ENCODE results near the gene CACNA1G.

Gene CACNA1G

DNA sequence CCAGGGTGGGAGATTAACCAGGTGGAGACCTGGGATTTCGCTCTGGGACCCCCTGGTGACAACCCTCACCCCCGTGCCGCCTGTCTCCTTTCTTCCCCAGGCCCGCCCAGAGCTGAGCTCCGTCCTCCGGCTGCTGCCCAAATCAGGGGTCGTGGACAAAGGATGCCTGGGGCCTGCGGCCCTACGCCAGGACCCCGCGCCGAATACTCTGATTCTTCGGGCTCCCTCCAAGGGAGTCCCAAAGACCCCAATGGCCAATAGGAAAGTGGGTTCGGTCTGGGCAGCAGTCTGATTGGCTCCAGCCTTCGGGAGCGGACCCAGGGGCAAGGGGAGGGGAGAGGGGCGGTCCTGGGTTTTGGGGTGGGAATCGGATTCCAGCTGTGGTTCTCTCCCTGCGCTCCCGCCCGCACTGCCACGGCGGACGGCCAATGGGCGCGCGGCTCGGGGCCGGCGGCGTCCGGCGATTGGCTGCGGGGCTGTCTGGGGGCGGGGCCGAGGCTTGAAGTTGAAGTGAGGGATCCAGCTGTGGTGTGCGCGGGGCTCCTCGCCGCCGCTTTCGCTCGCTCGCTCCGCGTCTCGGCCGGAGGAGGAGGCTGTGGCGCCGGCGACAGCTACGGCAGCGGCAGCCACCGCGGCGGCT lies at the start of gene CACNA1G:
CACNA1G (plus strand) TSS at position 531 of the 640 bp plus-strand sequence. CDS start 745 bp downstream, outside the sequence.
- FAIRE-seq = no peak

DNA sequence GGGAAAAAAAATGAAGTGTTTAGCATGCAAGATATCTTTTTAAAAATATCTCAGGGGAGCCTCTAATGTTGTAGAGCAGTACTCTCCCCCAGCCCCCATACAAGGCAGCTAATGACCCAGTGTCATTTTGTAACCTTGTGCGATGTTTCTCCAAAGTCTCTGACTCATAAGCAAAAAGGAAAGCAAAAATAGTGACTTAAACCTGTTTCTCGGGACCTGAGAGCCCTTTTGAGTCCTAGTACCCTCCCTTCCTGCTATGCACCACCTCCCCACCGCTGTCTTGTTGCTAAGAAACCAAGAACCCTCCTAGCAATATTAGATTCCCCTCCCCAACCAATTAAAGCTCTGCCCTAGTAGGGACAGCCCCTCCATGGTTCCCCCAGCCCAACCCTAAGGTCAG lies 49.5 kb upstream of the CACNA1G start:
- no peak for FAIRE-seq

DNA sequence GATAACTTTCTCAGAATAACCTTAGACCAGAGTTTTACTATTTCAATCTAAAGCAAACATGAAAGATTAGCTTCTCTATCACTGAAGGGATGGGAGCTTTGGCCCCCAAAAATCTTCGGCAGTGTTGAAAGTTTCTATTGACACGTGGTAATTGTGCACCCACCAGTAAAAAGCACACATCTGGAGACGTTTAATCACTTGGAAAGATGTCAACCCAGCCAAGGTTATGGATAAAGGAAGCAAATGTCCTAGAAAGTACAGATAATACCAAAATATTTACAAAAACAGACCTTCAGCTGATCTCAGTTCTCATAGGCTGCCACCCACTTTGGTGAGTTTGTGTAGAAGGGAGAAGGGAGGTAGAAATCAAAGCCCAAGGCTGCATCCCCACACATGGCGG lies 47.0 kb upstream of the CACNA1G start:
- peak; percentile 86 for FAIRE-seq

DNA sequence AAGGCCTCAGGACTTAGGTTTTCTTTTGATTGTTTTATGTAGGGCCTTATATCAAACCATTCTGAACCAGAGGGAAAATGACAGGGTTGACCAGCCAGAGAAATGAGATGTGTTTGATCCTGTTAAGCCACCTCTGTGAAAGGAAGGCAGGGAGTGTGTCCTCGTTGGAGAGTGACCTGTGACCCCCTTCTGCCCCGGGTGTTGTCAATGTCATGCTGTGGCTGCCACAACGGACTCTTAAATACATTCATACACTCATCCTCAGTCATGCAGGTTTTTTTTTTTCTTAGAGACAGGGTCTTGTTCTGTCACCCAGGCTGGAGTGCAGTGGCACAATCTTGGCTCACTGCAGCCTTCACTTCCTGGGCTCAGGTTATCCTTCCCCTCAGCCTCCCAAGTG lies 46.1 kb upstream of the CACNA1G start:
- FAIRE-seq = no peak

DNA sequence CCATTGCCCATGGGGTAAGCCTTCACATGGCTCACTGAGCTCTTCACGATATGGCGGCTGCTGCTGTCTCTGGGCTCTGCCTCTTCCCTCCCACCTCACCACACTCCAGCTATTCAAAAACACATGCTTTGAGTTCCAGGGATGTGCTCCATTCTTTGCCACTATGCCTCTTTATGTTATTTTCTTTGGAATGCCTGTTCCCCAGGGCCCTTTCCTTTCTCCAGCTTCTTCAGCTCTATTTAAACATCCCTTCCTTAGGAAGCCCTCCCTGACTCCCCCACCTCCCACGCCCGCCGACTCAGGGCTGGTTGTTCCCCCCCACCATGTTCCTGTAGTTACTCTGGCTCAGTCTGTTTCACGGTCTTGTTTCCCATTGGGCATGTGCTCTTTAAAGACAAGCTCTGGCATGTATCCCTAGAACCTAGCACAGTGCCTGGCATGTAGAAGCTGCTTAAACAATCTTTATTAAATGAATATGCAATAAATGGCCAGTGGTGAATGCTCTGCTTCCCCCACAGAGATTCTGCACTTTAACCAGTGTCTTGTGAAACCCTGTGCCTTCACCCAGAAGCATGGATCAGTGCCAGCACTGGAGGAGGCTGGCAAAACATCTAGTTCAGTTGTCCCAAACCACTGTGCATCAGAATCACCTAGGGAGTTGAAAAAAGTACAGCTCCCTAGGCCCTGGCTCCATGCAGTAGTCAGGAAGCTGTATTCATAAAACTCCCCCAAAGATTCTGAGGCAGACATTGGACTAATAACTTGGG lies 45.4 kb upstream of the CACNA1G start:
- FAIRE-seq = no peak

DNA sequence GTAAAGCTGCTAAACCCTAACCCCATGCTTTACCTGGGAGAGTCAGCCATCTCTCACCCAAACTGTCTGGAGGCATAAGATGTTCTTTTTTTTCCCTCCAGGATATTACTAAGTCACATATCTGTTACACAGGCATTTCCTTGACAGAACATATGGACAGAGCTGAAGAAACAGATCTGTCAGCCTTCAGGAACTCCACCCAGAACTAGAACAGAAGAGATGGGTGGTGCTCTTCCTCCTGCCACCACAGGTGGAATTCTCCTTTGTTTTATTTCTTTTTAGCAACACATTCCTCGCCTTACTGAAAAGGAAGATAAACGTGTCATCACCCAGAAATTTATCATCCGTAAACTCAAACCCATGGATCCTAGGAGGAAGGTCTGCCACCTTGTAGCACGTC lies 43.5 kb upstream of the CACNA1G start:
- FAIRE-seq = no peak

DNA sequence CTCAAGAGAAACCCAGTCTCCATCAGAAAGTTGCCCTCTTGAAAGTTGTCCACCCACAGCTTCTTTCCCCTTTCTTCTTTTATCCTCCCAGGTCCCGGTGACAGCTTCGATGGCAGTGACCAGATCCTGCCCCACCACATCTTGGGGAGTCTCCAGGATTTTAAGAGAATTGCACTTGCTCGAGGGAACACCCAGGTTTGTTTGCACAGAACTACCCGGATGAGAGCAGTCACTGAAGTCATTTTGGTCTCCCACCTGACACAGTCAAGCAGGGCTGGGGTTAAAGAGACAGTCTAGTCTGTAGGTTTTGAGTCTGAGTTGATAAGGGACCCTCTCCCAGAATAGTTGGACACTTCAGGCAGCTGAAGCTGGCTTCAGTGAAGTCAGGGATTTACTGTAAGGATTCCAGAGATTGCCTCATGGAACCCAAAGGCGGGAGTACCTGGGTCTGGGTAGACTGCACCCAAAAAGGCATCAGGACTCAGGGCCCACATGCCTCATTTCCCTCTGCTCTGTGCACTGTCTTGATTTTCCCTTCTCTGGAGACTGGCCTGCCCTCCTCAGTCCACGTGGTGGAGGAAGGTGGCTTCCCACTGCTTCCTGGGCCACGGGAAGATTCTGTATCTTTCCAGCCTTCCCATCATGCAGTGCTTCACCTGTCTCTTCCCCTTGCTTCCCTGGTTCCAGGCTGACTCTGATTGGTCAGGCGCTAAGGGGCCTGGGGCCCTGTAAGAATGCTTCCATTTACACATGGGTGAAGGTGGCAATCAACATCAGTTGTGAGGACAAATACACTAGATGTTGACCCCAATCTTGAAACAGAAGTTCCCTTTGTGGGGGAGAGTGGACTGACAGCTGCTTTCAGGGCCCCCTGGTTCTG lies 42.8 kb upstream of the CACNA1G start:
- FAIRE-seq = no peak

DNA sequence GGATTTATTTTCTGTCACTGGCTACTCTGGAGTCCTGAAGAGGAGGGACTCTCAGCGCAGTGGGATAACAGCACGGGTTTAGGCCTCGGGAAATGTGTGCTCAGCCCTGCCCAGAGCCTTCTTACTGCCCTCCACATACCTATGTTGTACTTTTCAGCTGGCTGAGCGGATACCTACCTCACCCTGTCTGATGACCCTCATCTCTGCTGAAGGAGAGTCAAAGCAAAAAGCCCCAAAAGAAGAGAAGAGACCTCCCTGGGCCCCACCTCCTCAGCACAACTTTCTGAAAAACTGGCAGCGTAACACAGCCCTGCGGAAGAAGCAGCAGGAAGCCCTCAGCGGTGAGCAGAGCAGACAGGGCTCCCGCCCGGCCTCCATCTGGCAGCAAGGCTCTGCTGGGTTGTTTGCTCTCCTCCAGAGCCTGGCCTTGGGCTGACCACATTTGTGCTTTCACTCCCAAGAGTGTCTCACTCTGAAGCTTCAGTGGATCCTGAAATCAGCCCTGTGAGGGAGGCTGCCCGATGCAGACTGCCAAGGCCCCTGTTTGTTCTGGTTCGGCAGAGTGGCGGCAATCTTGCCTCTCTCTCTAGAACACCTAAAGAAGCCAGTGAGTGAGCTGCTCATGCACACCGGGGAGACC lies 42.0 kb upstream of the CACNA1G start:
- FAIRE-seq = no peak

DNA sequence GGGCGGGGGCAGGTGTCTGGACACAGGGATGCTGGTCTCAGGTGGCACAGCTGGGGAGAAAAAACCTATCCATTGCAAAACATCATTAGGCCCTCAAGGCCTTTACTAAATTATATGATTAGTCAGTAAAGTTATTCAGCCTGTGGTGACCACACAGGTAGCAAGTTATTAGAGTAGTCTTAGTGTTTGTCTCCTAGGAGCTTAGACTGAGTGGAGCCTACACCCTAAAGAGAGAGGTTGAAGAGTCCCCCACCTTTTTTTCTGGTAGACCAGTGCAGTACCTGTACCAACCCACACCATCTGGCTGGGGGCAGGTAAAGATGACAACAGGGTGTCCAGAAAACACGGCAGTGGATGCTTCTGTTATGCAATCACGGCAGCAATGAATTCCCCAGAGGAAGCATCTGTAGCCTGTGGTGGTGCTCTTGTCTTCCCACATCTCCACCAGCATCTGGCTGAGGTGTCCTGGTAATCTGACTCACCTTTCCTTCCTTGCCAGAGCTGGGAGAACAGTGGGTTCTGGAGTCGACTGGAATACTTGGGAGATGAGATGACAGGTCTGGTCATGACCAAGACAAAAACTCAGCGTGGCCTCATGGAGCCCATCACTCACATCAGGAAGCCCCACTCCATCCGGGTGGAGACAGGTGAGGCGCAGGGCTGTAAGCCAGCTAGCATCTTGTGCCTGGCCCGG lies 41.2 kb upstream of the CACNA1G start:
- no peak for FAIRE-seq

DNA sequence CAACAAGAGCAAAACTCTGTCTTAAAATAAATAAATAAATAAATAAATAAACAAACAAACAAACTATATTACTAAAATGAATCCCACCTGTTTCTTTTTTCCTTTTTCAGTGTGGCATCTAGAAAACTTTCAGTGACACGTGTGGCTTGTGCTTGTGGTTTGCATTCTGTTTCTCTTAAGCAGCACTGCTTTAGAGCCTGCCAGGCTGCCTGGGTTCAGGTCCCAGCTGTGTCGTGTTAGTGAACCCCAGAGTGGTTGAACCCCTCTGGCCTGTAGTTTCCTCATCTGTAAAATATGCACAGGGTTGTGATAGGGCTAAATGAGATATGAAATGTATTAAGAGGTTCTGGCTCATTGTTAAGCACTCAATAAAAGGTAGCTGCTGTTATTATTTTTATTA lies 40.0 kb upstream of the CACNA1G start:
- no peak for FAIRE-seq

DNA sequence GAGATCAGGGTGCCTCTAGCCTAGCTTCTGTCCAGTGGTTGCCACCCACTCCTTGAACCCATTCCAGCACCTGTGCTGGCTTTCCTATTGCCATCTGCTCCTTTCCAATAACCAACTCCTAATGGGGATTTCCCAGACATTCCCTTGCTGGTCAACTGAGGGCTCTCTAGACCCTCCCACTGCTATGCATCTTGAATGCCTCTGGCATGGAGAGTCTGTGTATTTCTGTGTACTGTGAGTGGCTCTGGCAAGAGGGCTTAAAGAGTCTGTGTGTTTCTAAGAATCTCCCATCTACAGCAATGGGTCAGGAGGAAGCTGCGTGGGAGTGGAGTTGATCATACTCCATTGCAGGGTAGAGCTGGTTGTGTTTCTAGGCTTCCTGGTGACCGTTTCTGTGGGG lies 39.0 kb upstream of the CACNA1G start:
- no peak for FAIRE-seq

DNA sequence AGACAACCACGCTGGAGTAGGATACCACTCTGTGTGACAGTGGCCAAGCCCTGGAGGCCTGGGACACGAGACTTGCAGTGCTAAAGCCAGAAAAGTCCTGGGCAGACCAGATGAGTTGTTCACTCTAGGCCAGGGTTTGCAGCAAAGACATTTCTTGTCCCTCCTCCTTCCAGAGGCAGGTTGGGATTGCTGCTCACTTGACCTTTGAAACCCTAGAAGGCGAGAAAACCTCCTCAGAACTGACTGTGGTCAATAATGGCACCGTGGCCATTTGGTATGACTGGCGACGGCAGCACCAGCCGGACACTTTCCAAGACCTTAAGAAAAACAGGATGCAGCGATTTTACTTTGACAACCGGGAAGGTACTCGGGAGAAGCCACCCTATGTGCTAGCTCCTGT lies 37.7 kb upstream of the CACNA1G start:
- no peak for FAIRE-seq

DNA sequence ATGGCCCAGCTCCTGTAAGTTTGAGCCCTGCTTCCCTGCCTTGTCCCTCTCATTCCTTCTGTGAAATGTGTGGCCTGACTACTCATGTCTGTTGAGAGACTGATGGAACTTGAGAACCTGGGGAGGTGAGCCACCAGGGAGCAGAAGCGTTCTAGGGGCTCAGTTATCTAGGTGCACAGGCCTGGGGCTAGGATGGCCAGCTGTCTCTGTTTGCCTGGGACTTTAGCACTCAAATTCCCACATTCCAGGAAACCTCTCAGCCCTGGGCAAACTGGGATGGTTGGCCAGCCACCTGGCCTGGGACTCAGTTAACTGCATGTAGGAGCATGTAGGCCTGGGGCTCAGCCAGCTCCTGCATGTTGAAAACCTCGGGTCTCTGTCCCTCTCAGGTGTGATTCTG lies 37.3 kb upstream of the CACNA1G start:
- no peak for FAIRE-seq

DNA sequence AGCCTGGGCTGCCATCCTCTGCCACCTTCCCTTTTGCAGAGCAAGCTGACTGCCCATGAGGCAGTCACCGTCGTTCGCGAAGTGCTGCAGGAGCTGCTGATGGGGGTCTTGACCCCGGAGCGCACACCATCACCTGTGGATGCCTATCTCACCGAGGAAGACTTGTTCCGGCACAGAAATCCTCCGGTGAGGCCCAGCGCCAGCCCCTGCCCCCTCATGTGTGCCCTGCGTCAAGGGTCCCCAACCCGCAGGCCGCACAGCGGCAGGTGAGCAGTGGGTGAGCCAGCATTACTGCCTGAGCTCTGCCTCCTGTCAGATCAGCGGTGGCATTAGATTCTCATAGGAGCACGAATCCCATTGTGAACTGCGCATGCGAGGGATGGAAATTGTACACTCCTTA lies 35.7 kb upstream of the CACNA1G start:
- FAIRE-seq = no peak

DNA sequence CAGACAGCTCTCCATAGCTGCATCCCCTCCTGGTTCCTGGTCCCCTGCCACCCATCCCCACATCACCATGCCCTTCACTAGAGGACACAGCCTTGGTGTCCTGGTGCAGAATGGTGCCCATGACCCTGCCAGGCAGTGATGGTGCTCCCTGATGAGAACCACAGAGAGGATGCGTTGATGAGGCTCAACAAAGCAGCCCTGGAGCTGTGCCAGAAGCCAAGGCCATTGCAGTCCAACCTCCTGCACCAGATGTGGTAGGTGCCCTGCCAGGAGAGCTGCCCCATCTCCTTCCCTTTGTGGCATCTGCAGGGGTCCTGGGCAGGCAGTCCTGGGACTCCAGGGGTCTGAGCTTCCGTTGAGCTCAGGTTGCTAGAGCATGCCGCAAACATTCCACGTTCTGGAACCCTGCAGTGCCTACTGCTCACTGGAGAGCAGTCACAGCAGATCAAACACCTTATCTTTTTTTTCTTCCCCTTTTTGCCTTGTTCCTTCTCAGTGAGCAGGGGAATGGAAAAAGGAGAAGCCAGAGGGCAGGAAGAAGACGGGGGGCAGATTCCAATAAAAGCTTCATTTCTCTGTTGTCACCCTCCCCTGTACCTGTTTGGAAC lies 33.3 kb upstream of the CACNA1G start:
- no peak for FAIRE-seq

DNA sequence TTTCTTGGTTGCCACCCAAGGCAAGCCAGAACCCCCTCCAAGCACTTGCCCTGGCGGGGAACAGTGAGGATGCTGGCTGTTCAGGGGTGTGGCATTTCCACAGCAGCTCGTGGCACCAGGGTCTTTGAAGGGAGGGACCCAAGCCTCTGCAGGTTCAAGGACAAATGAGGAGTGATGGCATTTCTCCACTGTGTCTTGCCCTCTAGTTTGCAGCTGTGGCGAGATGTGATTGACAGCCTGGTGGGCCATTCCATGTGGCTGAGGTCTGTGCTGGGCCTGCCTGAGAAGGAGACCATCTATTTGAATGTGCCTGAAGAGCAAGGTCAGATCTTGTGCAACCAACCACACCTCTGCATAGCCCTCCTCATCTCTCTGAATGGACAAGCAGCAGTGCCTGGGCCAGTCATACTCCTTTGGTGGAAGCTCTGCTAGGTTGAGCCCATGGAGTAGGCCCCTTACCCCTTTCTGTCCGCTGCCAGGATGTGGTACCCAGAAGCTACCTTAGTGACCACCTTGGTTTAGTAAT lies 32.5 kb upstream of the CACNA1G start:
- FAIRE-seq = no peak

DNA sequence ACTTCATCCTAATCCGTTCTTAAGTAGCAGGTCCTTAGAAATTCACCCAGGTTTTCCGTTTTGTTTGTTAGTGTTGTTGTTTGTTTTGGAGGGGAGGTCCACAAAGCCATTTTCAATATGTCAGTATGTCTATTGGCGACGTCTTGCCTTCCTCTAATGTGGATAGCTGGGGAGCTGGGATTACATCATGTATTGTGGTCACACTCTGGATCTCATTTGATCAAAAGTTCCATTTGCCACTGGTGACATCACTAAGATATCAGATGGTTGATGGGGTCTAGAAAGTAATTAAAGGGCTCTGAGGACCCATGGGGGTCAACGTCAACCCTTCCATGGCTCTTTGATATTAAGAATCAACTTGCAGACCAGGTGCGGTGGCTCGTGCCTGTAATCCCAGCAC lies 30.7 kb upstream of the CACNA1G start:
- FAIRE-seq = no peak

DNA sequence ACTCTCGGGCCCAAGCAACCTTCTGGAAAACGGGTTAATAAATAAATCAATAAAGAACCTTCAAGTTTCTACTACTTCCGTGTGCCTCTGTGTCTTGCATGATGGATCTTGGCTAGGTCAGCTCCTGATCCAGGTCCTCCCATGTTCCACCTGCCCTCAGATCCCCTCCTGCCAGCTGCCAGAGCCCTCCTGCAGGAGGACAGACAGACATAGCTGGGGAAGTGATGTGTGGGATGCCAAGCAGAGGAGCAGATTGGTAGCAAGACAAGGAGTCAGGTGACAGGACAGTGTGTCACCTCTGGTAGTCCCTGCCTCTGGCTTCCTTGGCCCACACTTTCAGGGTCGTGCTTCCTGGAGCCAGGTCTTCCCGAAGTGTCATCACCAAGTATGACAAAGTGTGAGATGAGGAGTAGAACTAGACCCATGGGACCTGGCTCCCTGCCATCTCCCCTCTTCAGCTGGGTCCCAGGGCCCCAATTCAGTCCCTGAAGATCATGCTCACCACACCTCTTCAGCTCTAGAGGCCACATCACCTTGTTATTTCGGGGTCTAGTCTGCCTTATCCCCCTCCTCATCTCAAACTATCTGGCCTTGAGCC lies 29.0 kb upstream of the CACNA1G start:
- no peak for FAIRE-seq

DNA sequence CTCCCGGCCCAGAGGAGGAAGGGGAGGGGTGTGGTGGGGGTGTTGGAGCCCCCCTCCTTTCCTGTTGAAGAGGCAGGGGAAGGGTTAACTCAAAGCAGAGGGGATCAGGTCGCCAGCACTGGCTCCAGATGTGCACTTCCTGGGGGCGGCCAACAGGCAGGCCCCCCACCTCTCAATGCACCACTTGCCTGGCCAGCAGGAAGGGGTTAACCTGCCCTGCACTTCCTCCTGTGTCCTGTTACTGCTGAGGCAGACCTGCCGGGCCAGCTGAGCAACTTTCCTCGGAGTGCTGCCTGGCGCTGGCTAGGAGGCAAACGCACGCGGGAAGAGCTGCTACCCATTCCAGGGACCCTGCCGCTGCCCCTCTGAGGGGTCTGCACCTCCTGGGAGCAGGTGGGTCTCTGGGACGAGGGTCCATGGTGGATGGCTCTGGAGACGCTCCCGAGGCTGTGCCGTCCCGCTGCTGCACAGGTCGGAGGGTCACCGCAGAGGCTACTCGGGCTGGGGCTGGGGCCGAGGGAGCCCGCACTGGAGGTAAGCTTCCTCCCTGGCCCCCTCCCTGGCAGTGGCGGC lies 28.0 kb upstream of the CACNA1G start, which contains the start of gene EPN3:
EPN3 (plus strand) TSS at position 284 of the 573 bp plus-strand sequence. CDS start 3,822 bp downstream, outside the sequence.
- FAIRE-seq = no peak

DNA sequence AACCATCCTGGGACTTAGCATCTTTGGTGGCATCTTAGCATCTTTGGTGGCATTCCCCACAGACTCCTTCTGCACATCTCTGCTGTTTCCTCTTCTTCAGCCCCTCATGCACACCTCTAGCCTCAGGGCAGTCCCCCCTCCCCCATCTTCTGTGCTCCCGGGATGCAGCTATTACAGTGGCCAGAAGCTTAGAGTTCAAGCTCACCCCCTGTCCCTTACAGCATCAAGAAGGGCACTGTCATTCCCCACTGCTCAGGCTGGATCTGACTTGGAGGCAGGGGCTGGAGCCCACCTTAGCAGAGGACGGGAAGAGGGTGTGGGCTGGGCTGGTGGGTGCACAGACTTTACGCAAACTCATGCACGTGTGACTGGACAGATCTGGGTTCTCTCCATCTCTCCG lies 27.3 kb upstream of the CACNA1G start:
- no peak for FAIRE-seq

DNA sequence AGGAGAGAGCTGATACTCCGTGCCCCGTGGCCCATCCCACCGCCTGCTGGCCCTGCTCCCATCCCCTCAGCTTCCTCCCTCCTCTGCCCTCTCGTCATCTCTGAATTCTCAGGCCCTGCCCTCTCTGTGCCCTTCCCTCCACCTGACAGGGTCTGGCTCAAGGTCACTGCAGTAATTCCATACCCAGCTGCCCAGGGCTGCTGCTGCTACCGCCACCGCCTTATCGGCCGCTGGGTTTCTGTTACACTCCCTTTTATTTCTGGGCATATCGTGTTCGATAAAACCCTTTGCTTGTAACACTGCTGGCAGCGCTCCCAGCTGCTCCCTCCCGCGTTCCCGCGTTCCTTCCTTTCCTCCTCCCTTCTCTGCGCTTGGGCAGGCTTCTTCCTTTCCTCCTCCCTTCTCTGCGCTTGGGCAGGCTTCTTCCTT lies 26.8 kb upstream of the CACNA1G start:
- no peak for FAIRE-seq
